ENCODE results near the gene TAF5L.

DNA sequence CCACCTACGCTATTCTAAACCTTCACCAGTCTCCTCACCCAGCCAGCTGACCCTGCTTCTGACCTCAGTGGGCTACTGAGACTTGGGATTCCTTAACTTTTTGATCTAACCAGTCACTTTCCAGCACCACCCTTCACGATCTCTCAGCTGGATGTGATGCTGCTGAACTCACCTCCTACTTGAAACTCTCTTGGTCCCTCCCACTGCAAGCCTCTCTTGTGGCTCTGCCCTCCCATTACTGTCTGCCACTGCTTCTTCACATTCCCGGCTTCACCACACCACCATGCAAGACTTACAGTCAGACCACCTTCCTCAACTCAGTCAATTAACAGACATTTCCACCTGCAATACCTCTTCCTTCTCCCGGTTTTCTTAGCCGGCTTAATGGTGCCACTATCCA is 6.3 kb downstream of the TAF5L start:
- no peak for TF ChIP-seq EZH2 (IDR thresholded peaks at IDR 0.05)
- TF ChIP-seq, protein P1, sequence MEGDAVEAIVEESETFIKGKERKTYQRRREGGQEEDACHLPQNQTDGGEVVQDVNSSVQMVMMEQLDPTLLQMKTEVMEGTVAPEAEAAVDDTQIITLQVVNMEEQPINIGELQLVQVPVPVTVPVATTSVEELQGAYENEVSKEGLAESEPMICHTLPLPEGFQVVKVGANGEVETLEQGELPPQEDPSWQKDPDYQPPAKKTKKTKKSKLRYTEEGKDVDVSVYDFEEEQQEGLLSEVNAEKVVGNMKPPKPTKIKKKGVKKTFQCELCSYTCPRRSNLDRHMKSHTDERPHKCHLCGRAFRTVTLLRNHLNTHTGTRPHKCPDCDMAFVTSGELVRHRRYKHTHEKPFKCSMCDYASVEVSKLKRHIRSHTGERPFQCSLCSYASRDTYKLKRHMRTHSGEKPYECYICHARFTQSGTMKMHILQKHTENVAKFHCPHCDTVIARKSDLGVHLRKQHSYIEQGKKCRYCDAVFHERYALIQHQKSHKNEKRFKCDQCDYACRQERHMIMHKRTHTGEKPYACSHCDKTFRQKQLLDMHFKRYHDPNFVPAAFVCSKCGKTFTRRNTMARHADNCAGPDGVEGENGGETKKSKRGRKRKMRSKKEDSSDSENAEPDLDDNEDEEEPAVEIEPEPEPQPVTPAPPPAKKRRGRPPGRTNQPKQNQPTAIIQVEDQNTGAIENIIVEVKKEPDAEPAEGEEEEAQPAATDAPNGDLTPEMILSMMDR (IDR thresholded peaks at IDR 0.05): no peak
- no peak for TF ChIP-seq EZH2phosphoT487 (IDR thresholded peaks at IDR 0.05)
